GM12892 (cell line): ENCODE results near the gene SOHLH1.

Source experiments
- POLR2A ChIP-seq: IDR thresholded peaks from 2 replicates; pipeline ENCODE4 v1.6.1; 2011; ENCODE audit warnings: low read depth, low read length, control low read depth
- POLR2AphosphoS5 ChIP-seq: IDR thresholded peaks from 2 replicates; pipeline ENCODE4 v1.6.1; 2011; ENCODE audit warnings: low read depth, low read length, control low read depth
- TAF1 ChIP-seq: IDR thresholded peaks from 2 replicates; pipeline ENCODE4 v1.6.1; 2011; ENCODE audit warnings: low read depth, mild to moderate bottlenecking, control low read depth, low read length, borderline replicate concordance

GRCh38 chr9:135741276-135742219, 42.3 kb upstream of the SOHLH1 start:
- TF ChIP-seq POLR2AphosphoS5 (no peak), POLR2A (no peak), TAF1 (no peak)
